HG03280 (cell line): ENCODE results near the gene CDH15.
"Not testable (repeated sequence)": the region's sequence is repeated elsewhere in the genome, so short reads cannot be mapped to it uniquely, and the experiment has no call there.

Experiments used
- ATAC-seq: cut with Tn5 transposase; IDR thresholded peaks from one replicate; pipeline ENCODE4 v1.9.1; 2021; ENCODE audit warnings: mild to moderate bottlenecking, moderate library complexity; ENCODE audit not compliant: unreplicated experiment

CDH15 gene

DNA sequence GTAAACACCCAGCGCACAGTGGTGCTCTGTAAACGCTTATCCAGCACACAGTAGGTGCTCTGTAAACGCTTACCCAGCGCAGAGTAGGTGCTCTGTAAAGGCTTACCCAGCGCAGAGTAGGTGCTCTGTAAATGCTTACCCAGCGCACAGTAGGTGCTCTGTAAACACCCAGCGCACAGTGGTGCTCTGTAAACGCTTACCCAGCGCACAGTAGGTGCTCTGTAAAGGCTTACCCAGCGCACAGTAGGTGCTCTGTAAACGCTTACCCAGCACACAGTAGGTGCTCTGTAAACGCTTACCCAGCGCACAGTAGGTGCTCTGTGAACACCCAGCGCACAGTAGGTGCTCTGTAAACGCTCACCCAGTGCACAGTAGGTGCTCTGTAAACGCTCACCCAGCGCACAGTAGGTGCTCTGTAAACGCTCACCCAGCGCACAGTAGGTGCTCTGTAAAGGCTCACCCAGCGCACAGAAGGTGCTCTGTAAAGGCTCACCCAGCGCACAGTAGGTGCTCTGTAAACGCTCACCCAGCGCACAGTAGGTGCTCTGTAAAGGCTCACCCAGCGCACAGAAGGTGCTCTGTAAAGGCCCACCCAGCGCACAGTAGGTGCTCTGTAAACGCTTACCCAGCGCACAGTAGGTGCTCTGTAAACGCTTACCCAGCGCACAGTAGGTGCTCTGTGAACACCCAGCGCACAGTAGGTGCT lies 14.5 kb downstream of the CDH15 start:
- not testable (repeated sequence) for ATAC-seq

DNA sequence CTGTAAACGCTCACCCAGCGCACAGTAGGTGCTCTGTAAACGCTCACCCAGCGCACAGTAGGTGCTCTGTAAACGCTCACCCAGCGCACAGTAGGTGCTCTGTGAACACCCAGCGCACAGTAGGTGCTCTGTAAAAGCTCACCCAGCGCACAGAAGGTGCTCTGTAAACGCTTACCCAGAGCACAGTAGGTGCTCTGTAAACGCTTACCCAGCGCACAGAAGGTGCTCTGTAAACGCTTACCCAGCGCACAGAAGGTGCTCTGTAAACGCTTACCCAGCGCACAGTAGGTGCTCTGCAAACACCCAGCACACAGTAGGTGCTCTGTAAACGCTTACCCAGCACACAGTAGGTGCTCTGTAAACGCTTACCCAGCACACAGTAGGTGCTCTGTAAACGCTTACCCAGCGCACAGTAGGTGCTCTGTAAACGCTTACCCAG lies 15.1 kb downstream of the CDH15 start:
- not testable (repeated sequence) for ATAC-seq

DNA sequence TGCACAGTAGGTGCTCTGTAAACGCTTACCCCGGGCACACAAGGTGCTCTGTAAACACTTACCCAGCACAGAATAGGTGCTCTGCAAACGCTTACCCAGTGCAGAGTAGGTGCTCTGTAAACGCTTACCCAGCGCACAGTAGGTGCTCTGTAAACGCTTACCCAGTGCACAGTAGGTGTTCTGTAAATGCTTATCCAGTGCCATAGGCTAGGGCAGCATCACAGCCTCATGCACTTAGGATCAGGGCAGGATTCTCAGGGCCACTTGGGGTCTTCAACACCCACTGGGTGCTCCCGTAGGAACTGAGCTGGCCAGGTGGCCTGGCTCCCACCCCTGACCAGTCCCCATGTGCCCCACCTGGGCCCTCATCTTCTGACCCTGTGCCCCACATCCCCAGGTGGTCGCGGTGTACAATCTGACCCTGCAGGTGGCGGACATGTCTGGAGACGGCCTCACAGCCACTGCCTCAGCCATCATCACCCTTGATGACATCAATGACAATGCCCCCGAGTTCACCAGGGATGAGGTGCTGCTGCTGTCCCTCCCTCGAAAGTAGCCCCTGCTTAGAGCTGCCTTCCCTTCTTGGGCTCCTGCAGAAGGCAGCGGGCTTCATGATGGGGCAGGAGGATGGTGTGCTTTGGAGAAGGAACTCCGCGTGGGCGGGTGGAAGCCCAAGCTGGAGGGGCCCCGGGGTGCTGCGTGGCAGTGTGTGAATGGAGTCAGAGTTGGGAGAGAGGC lies 15.7 kb downstream of the CDH15 start:
- ATAC-seq = no peak

DNA sequence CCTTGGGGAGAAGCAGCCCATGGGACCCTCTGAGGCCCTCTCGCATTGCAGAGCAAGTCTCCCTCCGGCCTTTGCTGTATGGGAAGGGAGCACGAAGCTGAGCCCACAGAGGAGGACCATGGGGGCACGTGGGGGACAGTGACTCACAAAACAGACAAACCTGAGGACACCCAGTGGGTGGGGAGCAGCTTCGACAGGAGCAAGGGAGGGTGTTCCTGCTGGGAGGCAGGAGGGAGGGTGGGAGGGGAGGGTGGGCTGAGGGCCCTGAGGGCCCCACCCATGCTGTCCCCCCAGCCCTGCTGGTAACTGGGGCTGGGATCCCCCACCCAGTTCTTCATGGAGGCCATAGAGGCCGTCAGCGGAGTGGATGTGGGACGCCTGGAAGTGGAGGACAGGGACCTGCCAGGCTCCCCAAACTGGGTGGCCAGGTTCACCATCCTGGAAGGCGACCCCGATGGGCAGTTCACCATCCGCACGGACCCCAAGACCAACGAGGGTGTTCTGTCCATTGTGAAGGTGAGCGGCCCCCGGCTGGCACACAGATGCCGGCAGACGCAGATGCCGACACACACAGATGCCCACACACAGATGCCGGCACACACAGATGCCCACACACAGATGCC lies 16.3 kb downstream of the CDH15 start:
- ATAC-seq = no peak

DNA sequence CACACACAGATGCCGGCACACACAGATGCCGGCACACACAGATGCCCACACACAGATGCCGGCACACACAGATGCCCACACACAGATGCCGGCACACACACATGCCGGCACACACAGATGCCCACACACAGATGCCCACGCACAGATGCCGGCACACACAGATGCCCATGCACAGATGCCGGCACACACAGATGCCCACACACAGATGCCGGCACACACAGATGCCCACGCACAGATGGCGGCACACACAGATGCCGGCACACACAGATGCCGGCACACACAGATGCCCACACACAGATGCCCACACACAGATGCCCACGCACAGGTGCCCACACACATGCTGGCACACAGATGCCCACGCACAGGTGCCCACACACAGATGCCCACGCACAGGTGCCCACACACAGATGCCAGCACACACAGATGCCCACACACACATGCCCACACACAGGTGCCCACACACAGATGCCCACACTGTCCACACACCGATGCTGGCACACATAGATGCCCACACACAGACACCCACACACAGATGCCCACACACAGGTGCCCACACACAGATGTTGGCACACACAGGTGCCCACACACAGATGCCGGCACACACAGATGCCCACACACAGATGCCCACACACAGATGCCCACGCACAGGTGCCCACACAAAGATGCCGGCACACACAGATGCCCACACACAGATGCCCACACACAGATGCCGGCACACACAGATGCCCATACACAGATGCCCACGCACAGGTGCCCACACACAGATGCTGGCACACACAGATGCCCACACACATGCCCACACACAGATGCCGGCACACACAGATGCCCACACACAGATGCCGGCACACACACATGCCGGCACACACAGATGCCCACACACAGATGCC lies 17.2 kb downstream of the CDH15 start:
- not testable (repeated sequence) for ATAC-seq

DNA sequence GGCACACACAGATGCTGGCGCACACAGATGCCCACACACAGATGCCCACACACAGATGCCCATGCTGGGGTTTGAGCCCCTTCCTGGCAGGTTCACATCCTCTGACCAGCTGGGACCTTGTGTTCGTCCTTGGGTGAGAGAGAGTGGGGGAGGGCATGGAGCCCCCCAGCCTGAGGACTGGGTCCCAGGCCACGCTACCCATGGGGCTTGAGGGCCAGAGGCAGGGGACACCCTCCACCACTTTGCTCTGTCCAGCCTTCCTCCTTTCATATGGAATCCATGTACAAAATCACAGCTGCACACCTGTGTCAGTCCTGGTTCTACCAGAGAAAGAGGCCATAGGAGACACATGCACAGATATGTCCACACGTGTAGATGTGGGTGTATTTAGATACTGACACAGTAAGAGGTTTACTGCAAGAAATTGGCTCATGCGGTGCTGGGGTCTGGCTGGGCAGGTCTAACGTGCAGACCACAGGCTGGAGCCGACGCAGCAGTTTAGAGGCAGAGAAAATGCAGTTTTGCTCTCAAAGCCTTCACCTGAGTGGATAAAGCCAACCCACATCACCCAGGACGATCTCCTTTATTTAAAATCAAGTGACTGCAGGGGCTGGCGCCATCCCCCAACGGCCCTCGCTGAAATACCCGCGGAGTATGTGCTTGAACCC lies 17.9 kb downstream of the CDH15 start:
- no peak for ATAC-seq

DNA sequence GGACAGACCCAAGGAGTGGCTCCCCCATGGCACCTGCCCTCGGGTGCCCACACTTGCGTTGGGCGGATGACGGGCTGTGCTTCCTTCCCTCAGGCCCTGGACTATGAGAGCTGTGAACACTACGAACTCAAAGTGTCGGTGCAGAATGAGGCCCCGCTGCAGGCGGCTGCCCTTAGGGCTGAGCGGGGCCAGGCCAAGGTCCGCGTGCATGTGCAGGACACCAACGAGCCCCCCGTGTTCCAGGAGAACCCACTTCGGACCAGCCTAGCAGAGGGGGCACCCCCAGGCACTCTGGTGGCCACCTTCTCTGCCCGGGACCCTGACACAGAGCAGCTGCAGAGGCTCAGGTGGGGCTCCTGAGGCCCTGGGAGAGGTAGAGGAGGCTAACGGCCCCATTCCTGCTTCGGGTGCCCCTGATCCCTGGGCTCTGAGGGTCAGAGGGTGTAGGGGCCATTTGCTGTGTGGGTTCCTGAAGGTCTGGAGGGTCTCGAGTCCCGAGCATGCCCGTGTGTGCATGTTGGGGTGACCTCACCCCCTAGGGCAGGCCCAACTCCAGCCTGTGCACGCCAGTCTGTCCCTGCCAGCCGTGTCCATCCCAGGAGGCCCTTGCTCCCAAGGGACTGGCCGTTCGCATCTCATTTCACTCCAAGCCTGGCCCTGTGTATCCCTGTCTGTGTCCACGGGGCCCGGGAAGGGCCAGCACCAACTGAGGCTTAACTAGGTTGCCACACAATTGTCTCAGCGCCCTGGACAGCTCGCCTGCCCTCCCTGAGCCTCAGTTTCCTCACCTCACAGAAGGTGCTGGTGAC lies 18.8 kb downstream of the CDH15 start:
- no peak for ATAC-seq

DNA sequence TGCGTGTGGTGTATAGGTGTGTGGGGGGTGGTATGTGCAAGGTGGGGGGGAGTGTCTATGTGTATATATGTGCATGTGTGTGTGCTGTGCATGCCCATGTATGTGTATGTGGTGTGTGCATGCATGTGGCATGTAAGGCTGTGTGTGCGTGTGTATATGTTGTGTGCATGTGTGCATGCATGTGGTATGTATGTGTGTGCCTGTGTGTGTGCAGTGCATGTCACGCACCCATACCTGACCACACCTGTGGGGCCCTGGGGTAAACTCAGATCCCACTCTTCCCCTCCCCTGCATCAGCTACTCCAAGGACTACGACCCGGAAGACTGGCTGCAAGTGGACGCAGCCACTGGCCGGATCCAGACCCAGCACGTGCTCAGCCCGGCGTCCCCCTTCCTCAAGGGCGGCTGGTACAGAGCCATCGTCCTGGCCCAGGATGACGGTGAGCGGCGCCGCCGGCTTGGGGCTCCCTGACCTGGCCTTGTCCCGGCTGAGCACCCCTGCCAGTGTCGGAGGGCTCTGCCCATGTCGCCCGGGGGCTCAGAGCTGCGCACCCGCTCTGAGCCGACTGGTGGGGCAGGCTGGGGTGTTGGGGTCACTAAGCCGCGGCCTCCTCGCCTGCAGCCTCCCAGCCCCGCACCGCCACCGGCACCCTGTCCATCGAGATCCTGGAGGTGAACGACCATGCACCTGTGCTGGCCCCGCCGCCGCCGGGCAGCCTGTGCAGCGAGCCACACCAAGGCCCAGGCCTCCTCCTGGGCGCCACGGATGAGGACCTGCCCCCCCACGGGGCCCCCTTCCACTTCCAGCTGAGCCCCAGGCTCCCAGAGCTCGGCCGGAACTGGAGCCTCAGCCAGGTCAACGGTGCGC lies 19.7 kb downstream of the CDH15 start:
- ATAC-seq = no peak

DNA sequence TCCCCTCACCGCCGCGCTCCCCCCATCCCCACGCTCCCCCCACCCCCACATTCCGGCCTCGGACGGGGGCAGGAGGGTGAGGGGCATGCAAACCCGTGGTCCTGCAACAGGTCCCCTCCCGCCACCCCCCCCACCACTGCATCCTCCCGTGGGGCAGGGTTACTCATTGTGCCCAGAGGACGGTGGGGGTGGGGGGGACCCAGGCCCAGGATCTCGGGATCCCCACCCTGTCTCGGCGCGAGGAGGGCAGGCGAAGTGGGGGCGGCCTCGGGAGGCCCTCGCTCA lies 20.3 kb downstream of the CDH15 start:
- no peak for ATAC-seq

DNA sequence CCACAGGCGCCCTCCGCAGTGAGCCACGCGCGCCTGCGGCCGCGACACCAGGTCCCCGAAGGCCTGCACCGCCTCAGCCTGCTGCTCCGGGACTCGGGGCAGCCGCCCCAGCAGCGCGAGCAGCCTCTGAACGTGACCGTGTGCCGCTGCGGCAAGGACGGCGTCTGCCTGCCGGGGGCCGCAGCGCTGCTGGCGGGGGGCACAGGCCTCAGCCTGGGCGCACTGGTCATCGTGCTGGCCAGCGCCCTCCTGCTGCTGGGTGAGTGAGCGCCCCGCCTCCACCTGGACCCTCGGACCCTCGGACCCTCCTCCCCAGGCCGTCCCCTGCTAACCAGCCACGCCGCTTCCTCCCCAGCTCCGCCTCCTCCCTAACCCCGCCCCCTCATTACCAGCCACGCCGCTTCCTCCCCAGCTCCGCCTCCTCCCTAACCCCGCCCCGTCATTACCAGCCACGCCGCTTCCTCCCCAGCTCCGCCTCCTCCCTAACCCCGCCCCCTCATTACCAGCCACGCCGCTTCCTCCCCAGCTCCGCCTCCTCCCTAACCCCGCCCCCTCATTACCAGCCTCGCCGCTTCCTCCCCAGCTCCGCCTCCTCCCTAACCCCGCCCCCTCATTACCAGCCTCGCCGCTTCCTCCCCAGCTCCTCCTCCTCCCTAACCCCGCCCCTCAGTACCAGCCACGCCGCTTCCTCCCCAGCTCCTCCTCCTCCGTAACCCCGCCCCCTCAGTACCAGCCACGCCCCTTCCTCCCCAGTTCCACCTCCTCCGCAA lies 20.8 kb downstream of the CDH15 start:
- not testable (repeated sequence) for ATAC-seq

DNA sequence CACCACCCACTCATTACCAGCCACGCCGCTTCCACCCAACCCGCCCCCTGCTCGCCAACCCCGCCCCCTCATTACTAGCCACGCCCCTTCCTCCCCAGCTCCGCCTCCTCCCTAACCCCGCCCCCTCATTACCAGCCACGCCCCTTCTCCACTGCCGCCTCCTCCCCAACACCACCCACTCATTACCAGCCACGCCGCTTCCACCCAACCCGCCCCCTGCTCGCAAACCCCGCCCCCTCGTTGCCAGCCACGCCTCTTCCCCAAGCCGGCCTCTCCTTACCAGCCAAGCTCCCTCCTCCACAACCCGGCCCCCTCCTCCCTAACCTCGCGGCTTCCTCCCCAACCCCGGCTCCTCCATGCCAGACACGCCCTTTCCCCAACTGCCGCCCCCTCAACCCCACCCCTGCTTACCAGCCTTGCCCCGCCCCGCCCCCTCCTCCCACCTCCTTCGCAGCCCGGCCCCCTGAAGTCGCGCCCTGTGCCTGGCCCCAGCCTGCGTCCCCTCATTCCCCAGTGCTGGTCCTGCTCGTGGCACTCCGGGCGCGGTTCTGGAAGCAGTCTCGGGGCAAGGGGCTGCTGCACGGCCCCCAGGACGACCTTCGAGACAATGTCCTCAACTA lies 21.5 kb downstream of the CDH15 start:
- peak; percentile 32 for ATAC-seq

DNA sequence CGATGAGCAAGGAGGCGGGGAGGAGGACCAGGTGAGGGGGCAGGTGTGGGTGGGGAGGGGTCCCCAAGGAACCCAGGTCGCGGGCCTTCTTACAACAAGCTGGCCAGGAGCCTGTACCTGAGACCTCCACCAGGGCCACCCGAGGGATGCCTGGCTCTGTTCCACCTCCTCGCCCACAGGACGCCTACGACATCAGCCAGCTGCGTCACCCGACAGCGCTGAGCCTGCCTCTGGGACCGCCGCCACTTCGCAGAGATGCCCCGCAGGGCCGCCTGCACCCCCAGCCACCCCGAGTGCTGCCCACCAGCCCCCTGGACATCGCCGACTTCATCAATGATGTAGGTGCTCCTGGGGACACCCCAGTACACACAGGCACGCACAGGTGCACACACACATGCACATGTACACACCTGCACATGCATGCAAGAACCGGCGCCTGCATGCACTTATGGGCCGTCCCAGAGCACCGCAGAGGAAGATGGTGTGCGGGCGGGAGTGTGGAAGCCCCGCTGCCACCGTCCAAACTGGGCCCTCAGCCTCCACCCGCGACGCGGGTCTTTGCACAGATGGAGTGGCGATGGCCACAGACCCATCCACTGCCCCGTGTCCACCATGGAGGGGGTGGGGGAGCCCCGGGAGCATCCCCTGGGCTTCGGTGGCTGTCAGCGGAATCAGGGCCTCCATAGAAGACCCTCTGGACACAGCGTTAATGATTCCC lies 22.2 kb downstream of the CDH15 start:
- no peak for ATAC-seq

DNA sequence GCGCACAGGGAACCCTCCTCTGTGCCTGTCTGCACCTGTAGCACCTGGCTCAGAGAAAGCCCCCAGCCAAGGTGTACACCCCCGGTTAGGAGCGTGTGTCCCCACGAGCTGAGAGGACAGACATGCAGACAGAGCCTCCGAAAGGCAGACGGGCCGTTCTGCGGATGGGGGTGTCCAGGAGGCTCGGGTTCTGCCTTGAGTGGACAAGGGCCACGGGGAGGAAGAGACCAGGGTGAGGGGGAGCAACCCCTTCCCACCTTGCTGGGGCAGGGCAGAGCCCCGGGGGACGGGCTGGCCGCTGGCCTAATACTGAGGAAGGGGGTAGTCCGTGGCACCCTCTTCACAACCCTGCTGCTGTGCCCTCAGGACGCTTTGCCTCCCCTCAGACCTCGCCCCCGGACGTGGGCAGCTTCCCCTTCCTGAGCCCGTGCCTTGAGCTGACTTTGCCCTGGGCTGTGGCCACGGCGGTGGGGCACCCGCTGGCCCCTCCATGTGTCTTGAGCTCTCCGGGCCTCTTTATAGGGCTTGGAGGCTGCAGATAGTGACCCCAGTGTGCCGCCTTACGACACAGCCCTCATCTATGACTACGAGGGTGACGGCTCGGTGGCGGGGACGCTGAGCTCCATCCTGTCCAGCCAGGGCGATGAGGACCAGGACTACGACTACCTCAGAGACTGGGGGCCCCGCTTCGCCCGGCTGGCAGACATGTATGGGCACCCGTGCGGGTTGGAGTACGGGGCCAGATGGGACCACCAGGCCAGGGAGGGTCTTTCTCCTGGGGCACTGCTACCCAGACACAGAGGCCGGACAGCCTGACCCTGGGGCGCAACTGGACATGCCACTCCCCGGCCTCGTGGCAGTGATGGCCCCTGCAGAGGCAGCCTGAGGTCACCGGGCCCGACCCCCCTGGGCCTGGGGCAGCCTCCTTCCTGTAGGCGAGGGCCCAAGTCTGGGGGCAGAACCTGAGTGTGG lies 23.1 kb downstream of the CDH15 start:
- ATAC-seq = no peak

DNA sequence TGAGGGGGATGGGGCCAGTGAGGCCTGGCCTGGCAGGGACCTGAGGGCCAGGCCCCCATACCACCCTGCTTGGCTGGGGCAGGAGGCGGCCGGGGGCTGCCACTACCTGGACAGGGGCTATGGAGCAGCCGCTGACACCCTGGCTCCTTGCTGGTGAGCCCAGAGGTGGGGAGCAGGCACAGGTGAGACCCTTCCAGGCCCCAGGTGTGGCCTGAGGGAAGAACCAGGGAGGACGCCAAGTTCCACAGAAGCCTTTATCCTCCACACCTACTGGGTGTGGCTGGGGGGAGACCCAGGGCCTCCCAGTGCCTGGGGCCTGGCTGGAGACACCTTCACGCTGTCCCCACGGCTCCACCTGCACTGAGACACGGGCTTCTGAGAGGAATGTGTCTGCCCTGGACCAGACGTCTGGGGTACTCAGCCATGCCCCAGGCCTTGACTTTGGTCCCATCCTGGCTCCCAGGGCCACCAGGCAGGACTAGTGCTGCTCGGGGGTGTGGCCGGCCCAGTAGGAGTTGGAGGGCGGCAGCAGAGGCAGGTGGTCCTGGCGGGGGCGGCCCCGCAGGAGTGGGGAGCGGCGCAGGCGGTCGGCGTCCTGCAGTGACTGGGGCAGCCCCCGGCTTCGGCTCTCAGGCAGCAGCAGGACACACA lies 24.1 kb downstream of the CDH15 start:
- ATAC-seq = no peak

DNA sequence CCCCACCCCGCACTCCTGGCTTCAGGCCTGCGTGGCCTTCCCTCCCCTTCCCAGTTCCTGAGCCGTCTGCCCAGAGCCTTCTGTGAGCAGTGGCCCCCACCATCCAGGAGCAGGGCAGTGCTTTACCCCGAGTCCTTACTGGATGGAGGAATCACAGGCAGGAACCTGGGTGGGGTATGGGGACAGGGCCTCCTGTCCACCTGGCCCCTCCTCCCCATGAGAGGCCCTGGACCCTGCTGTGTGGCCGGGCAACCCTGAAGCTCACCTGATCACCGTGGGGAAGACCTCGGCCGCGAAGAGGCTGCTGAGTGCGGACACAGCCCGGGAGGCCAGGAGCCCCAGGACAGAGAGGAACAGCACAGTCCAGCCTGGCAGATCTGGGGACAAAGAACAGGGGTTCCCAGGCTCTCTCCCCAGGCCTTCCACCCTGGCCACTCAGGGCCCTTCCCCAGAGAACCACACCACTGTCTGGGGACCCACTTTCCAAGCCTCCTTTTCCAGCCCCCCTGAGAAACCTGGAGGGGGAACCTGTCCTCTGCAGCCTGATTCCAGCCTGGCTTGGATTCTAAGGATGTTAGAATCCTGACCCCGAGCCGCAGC lies 25.6 kb downstream of the CDH15 start:
- no peak for ATAC-seq
